Urothelium cell line (cell line): Measurements from ENCODE around the gene SH3RF1.
A peak's percentile ranks its signal among the peaks of the same experiment; 100 is the strongest.

ENCODE experiments used
- DNase-seq: peaks from one replicate; pipeline ENCODE4 v3.0.0; 2011; ENCODE audit warnings: low spot score, mixed read lengths
- FAIRE-seq: peaks from 2 replicates; lab custom pipeline; 2011; peaks lifted over from hg19 to GRCh38; lab: Jason Lieb, UNC

The SH3RF1 gene

GRCh38 chr4:169079942-169080827, 190.6 kb downstream of the SH3RF1 start:
- DNase-seq (no peak), FAIRE-seq (no peak)

- DNase-seq = no peak
- FAIRE-seq = no peak
Observed at GRCh38 chr4:169074117-169074516, 196.6 kb downstream of the SH3RF1 start.

- DNase-seq (no peak), FAIRE-seq (no peak)
Observed at GRCh38 chr4:169071747-169072146, 199.0 kb downstream of the SH3RF1 start.

- no peak for FAIRE-seq
- peak; percentile 48 for DNase-seq
Observed at GRCh38 chr4:169070895-169071218, 199.9 kb downstream of the SH3RF1 start.

- FAIRE-seq (no peak), DNase-seq (peak; percentile 46)
Observed at GRCh38 chr4:169070071-169070894, 200.5 kb downstream of the SH3RF1 start.

GRCh38 chr4:169068423-169068822, 202.3 kb downstream of the SH3RF1 start:
- DNase-seq = no peak
- FAIRE-seq = no peak

GRCh38 chr4:169066934-169067333, 203.8 kb downstream of the SH3RF1 start:
- DNase-seq = no peak
- no peak for FAIRE-seq

GRCh38 chr4:169064296-169064695, 206.5 kb downstream of the SH3RF1 start:
- FAIRE-seq = no peak
- no peak for DNase-seq

GRCh38 chr4:169063441-169063840, 207.3 kb downstream of the SH3RF1 start:
- DNase-seq (no peak), FAIRE-seq (no peak)

- DNase-seq (no peak), FAIRE-seq (no peak)
Observed at GRCh38 chr4:169062897-169063244, 207.9 kb downstream of the SH3RF1 start.

- DNase-seq (no peak), FAIRE-seq (no peak)
Observed at GRCh38 chr4:169061386-169061785, 209.4 kb downstream of the SH3RF1 start.

GRCh38 chr4:169060391-169061091, 210.2 kb downstream of the SH3RF1 start:
- DNase-seq (no peak), FAIRE-seq (no peak)

GRCh38 chr4:169059306-169060211, 211.2 kb downstream of the SH3RF1 start:
- no peak for DNase-seq
- FAIRE-seq = no peak

GRCh38 chr4:169058312-169058711, 212.4 kb downstream of the SH3RF1 start:
- DNase-seq (no peak), FAIRE-seq (no peak)

- no peak for FAIRE-seq
Observed at GRCh38 chr4:169054879-169055278, 215.9 kb downstream of the SH3RF1 start.

GRCh38 chr4:169052594-169052945, 218.2 kb downstream of the SH3RF1 start:
- DNase-seq (no peak), FAIRE-seq (no peak)

More at GRCh38 chr4:169054879-169055278, 215.9 kb downstream of the SH3RF1 start:
- no peak for DNase-seq

GRCh38 chr4:169051761-169052593, 218.8 kb downstream of the SH3RF1 start:
- DNase-seq = no peak
- FAIRE-seq = no peak

- no peak for DNase-seq
- FAIRE-seq = no peak
Observed at GRCh38 chr4:169050881-169051760, 219.6 kb downstream of the SH3RF1 start.

GRCh38 chr4:169050284-169050683, 220.5 kb downstream of the SH3RF1 start:
- DNase-seq (no peak), FAIRE-seq (no peak)
